SK-N-MC (cell line): ENCODE results near the gene TMEM214.

Source experiments
- EZH2 ChIP-seq: fragments of 200-600 bp; sonication (generic); IDR thresholded peaks from one replicate; pipeline ENCODE4 v1.6.1; 2017; ENCODE audit warnings: antibody characterized with exemption
- FOXP2 ChIP-seq: optimal IDR thresholded peaks from 2 replicates; pipeline ENCODE3; 2011; ENCODE audit warnings: mild to moderate bottlenecking, moderate library complexity; ENCODE audit not compliant: insufficient read depth; ENCODE audit errors: extremely low read length, control extremely low read depth
- POLR2AphosphoS5 ChIP-seq: IDR thresholded peaks from 2 replicates; pipeline ENCODE4 v1.6.1; 2012; ENCODE audit warnings: mild to moderate bottlenecking, low read depth, low read length, borderline replicate concordance

DNA sequence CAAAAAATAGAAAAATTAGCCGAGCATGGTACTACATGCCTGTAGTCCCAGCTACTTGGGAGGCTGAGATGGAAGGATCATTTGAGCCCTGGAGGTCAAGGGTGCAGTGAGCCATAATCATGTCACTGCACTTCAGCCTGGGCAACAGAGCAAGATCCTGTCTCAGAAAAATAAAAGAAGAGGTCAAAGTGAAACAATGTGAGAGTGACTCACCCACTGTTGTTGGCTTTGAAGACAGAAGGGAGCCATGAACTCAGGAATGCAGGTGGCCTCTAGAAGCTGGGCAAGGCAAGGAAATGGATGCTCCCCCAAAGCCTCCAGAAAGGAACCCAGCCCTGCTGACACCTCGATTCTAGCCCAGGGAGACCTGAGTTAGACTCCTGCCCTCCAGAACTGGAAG, 3.7 kb upstream of the TMEM214 start:
- TF ChIP-seq POLR2AphosphoS5 (no peak), EZH2 (no peak), FOXP2 (no peak)
